ENCODE results near the gene MRPS15.

DNA sequence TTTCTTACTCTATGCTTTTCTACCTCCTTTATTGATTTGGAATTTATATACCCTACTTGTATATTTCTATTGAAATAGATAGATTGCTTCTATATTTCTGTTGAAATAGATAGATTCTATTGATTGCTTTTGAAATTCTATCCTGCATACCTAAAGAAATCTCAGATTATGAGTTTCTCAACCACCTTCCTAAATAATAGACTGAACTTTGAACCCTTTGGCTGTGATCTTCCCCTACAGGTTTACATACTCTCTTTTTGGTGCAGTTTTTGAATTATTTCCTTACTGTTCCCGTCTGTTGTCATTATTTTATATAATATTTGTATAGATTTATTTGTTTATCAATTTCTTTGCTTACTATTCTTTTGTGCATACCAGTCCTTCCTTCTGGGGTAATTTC lies 39.0 kb upstream of the MRPS15 start:
- TF ChIP-seq POLR2A (IDR thresholded peaks at IDR 0.05; ENCODE audit: low read depth, low read length) (no peak), POLR2AphosphoS5 (IDR thresholded peaks at IDR 0.05; ENCODE audit: low read depth, low read length) (no peak), TAF1 (IDR thresholded peaks at IDR 0.05; ENCODE audit: low read depth, low read length) (no peak), SPI1 (IDR thresholded peaks at IDR 0.05; ENCODE audit: low read depth, low read length) (no peak), PAX5 (IDR thresholded peaks at IDR 0.05; ENCODE audit: insufficient read depth, low read length, severe bottlenecking) (no peak), POU2F2 (IDR thresholded peaks at IDR 0.05; ENCODE audit: low read depth, low read length) (no peak)

Measured in GM12891 (cell line).